ENCODE data around the gene RMI1.
"Not testable (repeated sequence)": the region's sequence is repeated elsewhere in the genome, so short reads cannot be mapped to it uniquely, and the experiment has no call there.

RMI1 gene

DNA sequence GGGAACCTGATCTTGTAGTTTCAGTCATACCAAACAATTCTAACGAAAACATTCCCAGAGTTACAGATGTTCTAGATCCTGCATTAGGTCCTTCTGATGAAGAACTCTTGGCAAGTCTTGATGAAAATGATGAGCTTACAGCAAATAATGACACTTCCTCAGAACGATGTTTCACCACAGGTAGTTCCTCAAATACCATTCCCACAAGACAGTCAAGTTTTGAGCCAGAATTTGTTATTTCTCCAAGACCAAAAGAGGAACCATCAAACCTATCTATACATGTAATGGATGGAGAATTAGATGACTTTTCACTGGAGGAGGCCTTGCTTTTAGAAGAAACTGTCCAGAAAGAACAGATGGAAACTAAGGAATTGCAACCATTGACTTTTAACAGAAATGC lies 21.0 kb downstream of the RMI1 start:
- FAIRE-seq (no peak), DNase-seq (ENCODE audit: insufficient read length, low spot score) (no peak)
- TF ChIP-seq, protein P1, sequence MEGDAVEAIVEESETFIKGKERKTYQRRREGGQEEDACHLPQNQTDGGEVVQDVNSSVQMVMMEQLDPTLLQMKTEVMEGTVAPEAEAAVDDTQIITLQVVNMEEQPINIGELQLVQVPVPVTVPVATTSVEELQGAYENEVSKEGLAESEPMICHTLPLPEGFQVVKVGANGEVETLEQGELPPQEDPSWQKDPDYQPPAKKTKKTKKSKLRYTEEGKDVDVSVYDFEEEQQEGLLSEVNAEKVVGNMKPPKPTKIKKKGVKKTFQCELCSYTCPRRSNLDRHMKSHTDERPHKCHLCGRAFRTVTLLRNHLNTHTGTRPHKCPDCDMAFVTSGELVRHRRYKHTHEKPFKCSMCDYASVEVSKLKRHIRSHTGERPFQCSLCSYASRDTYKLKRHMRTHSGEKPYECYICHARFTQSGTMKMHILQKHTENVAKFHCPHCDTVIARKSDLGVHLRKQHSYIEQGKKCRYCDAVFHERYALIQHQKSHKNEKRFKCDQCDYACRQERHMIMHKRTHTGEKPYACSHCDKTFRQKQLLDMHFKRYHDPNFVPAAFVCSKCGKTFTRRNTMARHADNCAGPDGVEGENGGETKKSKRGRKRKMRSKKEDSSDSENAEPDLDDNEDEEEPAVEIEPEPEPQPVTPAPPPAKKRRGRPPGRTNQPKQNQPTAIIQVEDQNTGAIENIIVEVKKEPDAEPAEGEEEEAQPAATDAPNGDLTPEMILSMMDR (IDR thresholded peaks at IDR 0.05; ENCODE audit: insufficient read depth, missing control alignments), result no peak

DNA sequence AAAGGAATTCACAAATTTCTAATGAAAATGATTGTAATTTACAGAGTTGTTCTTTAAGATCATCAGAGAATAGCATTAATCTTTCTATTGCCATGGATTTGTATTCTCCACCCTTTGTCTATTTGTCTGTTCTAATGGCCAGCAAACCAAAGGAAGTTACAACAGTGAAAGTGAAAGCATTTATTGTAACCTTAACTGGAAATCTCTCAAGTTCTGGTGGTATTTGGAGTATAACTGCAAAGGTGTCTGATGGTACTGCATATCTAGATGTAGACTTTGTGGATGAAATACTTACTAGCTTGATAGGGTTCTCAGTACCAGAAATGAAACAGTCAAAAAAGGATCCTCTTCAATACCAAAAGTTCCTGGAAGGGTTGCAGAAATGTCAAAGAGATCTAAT lies 21.7 kb downstream of the RMI1 start:
- TF ChIP-seq, protein P1 (IDR thresholded peaks at IDR 0.05; ENCODE audit: insufficient read depth, missing control alignments), result no peak
- FAIRE-seq (no peak), DNase-seq (ENCODE audit: insufficient read length, low spot score) (no peak)

DNA sequence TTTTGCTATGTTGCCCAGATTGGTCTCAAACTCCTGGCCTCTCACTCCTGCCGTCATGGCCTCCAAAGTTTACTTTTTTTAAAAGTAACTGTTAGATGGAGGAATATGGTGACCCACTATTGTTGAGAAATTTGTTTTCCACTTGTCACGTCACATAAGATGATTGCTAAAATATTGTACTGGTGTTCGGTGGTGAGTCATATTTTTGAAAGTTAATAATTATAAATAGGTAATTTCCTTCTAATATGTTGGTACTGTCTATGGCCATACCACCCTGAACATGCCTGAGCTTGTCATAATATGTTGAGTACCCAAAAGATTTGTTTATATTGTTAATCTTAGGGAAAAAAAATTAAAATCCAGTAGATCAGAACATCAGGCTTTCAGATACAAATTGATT lies 22.6 kb downstream of the RMI1 start:
- TF ChIP-seq, protein P1 (IDR thresholded peaks at IDR 0.05; ENCODE audit: insufficient read depth, missing control alignments), result no peak
- FAIRE-seq, result no peak
- DNase-seq (ENCODE audit: insufficient read length, low spot score), result no peak

DNA sequence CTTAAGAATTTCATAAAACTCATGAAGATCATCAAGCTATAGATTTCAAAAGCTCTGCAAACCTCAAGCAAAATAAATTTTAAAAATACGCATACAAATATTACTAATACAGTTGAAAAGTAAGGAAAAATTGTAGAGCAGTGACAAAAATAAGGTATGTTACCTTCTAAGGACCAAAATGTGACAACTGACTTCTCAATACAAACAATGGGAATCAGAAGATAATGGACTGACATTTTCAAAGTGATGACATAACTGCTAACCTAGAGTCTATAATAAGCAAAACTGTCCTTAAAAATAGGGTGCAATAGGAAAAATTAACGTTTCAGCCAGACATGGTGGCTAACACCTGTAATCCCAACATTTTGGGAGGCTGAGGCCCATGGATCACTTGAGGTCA lies 27.1 kb downstream of the RMI1 start:
- FAIRE-seq (no peak), DNase-seq (ENCODE audit: insufficient read length, low spot score) (no peak)
- TF ChIP-seq, protein P1 (IDR thresholded peaks at IDR 0.05; ENCODE audit: insufficient read depth, missing control alignments), result no peak

DNA sequence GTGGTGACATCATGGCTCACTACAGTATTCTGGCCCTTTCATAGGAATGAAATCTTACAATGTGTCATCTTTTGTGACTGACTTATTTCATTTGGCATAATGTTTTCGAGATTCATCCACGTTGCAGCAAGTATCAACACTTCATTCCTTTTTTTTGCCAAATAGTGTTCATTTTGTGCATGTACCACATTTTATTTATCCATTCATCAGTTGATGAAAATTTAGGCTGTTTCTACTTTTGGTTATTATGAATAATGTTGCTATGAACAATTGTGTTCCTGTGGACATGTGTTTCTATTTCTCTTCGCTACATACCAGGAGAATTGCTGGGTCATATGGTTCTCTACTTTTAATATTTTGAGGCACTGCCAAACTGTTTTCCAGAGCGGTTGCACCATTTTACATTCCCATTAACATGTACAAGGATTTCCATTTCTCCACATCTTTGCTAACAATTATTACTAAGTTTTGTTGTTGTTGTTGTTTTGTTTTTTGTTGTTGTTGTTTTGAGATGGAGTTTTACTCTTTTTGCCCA lies 43.5 kb downstream of the RMI1 start:
- TF ChIP-seq, protein P1 (IDR thresholded peaks at IDR 0.05; ENCODE audit: insufficient read depth, missing control alignments), result no peak
- DNase-seq (ENCODE audit: insufficient read length, low spot score) (no peak), FAIRE-seq (no peak)

DNA sequence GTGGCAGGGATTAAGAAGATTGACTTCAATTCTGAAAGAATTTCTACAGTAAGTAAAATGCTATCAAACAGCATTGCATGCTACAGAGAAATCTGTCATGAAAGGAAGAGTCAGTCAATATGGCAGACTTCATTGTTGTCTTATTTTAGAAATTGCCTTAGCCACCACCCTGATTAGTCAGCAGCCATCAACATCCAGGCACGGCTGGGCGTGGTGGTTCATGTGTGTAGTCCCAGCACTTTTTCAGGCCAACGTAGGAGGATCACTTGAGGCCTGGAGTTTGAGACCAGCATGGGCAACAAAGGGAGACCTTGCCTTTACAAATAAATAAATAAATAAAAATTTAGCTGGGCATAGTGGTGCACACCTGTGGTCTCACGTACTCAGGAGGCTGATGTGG lies 46.6 kb downstream of the RMI1 start:
- DNase-seq (ENCODE audit: insufficient read length, low spot score), result no peak
- FAIRE-seq, result no peak
- TF ChIP-seq, protein P1 (IDR thresholded peaks at IDR 0.05; ENCODE audit: insufficient read depth, missing control alignments), result no peak

DNA sequence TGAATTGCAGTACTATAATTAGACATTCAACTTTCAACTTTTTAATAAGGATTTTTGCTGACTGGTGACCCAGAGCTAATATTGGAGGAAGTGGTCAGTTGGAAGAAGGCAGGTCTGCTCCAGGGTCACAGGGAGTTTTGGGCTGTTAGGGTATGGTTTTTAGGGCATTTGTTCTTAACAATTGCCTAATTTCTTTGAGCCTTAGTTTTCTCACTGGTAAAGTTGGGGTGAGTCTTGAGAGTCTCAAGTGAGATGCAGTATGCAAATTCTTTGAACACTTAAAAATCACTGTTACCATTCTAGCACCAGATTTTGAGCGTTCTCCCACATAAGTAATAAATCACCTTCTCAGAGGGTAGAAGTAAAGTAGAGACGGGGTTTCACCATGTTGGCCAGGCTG lies 50.9 kb downstream of the RMI1 start:
- FAIRE-seq, result no peak
- TF ChIP-seq, protein P1 (IDR thresholded peaks at IDR 0.05; ENCODE audit: insufficient read depth, missing control alignments), result no peak
- DNase-seq (ENCODE audit: insufficient read length, low spot score), result no peak

DNA sequence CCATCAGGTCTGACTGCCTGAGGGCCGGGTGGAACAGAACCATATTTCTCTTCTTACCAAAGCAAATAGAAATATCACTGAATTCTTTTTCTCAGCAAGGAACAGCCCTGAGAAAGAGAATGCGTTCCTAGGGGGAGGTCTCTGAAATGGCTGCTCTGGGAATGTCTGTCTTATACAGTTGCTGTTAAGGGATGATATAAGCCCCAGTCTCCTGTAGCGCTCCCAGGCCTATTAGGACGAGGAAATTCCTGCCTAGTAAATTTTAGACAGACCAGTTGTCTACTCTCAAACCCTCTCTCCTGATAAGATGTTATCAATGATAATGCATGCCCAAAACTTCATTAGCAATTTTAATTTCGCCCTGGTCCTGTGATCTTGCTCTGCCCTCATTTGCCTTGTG lies 61.3 kb downstream of the RMI1 start:
- not testable (repeated sequence) for DNase-seq (ENCODE audit: insufficient read length, low spot score); FAIRE-seq
